OCI-M2 (cell line): Measurements from ENCODE around the gene DBNDD1.
"Not testable (repeated sequence)": the region's sequence is repeated elsewhere in the genome, so short reads cannot be mapped to it uniquely, and the experiment has no call there.

Source experiments
- DNase-seq: peaks from one replicate; lab custom pipeline; 2025; ENCODE audit not compliant: unreplicated experiment; lab: John Stamatoyannopoulos, UW

The DBNDD1 gene

GRCh38 chr16:90018652-90019542 lies at the start of gene DBNDD1:
Gene DBNDD1, minus strand, starts transcription at chr16:90019456. Its CDS starts 115 bp downstream, at chr16:90019341.
- no peak for DNase-seq

- no peak for DNase-seq
Observed at GRCh38 chr16:90061437-90061836, 42.2 kb upstream of the DBNDD1 start.

DNA sequence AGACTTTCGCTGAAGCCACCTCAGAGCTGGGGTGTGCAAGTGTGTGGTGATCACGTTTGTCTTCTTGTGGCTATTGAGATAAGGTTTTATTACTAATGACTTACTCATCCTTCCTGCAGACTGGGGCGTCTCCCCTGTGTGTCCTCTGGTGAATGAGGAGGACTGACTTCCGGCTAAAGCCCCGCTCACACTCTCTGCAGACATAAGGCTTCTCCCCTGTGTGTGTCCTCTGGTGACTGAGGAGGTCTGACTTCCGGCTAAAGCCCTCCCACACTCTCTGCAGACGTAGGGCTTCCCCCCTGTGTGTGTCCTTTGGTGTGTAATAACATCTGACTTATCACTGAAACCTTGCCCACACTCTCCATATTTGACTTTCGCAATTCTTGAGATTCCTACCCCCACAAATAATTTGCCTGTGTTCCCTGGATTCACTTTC lies 38.5 kb upstream of the DBNDD1 start:
- DNase-seq, result no peak

DNA sequence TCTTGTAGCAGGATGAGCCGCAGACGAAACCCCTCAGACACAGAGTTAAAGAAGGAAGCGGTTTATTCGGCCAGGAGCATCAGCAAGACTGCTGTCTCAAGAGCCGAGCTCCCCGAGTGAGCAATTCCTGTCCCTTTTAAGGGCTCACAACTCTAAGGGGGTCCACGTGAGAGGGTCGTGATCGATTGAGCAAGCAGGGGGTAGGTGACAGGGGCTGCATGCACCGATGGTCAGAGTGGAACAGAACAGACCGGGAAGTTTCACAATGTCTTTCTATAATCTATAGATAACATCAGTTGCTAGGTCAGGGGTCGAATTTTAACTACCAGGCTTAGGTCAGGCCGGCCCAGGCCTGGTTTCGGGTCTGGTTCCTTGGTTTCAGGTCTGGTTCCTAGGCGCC lies 37.3 kb upstream of the DBNDD1 start:
- DNase-seq, result not testable (repeated sequence)

GRCh38 chr16:90055371-90055770 lies 36.1 kb upstream of the DBNDD1 start:
- no peak for DNase-seq

DNA sequence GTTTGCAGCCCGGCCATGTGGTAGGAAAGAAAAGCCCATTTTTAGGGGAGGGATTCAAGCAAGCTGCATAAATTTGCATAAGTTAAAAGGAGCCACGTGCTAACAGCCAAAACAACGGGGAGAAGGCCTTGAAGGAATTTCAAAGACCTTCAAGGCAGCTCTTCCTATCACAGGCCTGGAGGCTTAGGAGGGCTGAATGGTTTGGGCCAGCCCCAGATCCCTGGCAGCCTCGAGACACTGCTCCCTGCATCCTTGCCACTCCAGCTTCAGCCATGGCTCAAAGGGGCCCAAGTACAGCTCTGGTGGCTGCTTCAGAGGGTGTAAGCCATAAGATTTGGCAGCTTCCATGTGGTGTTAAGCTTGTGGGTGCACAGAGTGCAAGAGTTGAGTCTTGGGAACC lies 35.3 kb upstream of the DBNDD1 start:
- no peak for DNase-seq

DNA sequence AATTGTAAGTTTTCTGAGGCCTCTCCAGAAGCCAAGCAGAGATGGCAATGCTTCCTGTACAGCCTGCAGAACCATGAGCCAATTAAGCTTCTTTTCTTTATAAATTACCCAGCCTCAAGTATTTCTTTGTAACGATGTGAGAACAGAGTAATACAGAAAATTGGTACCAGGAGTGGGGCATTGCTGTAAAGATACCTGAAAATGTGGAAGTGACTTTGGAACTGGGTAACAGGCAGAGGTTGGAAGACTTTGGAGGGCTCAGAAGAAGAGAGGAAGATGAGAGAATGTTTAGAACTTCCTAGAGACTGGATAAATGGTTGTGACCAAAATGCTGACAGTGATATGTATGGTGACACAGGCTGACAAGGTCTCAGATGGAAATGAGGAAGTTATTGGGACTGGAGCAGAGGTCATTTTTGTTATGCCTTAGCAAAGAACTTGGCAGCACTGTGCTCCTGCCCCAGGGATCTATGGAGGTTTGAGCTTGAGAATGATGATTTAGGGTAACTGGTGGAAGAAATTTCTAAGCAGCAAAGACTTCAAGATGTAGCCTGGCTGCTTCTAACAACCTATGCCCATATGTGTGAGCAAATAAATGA lies 34.7 kb upstream of the DBNDD1 start:
- DNase-seq, result no peak

- DNase-seq, result no peak
Observed at GRCh38 chr16:90050969-90051368, 31.7 kb upstream of the DBNDD1 start.

- no peak for DNase-seq
Observed at GRCh38 chr16:90048737-90049330, 29.6 kb upstream of the DBNDD1 start.

DNA sequence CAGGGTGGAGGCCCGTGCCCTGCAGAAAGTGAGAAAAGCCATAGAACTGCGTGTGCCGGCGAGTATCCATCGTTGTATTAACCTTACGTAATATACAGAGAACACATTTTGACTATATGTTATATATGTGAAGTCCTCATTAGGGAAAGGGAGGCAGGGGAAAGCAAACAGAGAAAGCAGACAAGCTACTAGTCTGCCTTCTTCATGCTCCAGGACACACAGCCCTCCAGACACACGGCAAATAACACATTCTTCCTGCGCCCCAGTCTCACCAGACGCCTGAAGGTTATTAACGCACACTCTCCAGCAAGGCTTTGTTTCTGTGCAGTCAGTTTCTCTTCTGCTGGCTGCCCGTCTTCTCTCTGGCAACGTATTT lies 29.1 kb upstream of the DBNDD1 start:
- no peak for DNase-seq

GRCh38 chr16:90047714-90048346 lies 28.6 kb upstream of the DBNDD1 start:
- no peak for DNase-seq

DNA sequence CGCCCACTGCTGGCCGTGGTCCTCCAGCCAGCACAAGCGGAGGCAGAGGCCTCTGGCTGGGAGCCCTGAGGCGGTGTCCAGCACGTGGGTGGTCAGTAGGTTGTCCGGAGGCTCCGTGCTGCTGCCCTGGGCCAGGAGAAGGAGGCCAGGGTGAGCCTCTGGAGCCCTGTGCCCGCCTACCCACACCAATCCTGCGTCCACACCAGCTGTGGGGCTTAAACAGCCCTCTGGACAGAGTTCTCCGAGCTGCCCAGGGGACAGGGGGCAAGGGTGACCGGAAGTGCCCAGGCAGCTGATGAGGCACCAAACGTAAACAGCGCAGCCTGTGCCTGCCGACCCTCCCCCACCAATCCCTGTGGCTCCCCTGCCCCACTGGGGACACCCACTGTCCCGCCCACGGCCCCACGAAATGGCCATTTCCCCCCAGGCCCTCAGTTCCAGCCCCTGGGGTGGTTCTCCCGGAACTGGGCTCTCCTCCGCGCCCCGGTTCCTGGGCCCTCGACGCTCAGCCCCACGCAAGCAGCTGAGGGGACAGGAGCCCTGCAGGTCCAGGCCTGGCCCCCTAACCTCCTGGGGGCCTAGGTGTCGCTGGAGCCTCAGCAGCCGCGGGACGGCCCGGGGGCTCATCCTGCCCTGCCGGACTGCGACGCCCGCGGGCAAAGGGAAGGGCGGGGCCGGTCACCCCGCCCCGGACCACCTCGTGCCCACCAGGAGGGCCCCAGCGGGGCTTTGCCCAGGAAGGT lies 27.9 kb upstream of the DBNDD1 start:
- no peak for DNase-seq

GRCh38 chr16:90046122-90046970 lies 27.1 kb upstream of the DBNDD1 start:
- DNase-seq, result no peak

GRCh38 chr16:90044111-90044551 lies 24.9 kb upstream of the DBNDD1 start:
- no peak for DNase-seq

DNA sequence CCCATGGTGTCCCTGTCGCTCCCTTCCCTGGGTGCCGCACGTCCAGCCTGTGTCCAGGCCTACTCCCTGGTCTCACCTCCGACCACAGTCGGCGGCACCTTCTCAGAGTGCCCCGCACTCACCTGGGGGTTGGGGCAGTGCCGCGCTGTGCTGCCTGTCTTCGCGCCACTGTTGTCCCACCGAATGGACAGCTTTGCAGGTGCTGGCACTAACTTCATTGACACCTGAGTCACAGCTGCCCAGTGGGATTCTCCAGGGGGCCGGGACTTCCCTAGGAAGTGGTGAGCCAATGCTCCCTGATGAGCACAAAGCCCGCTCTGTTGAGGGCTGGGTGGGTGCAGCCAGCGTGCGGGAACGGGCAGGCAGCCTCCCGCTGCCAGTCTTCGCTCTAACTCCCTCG lies 24.3 kb upstream of the DBNDD1 start:
- DNase-seq, result no peak

DNA sequence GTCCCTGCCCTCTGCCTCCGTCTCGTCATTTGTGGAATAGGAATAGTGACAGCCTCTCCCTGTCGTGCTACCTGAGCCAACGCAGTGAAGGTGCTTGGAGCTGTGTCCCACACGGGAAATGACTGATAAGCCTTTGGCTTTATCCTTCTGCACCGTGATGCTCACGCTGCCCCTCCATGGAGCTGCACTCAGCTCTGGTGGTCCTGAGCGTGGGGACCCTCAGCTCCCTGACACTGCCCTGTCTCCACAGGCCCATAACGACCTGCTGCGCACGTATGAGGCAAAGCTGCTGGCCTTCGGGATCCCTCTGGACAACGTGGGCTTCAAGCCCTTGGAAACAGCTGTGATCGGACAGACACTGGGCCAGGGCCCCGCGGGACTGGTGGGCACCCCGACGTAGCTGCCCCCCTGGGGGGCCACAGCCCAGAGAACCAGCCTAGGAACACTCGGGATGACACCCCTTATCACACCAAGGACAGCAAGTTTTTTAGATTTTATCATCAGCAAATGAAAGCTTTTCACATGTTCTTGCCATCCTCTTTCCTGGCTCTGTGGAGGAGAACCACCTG lies 23.8 kb upstream of the DBNDD1 start:
- DNase-seq, result no peak

GRCh38 chr16:90041896-90042473 lies 22.7 kb upstream of the DBNDD1 start:
- DNase-seq, result no peak

GRCh38 chr16:90040152-90041023 lies 21.1 kb upstream of the DBNDD1 start:
- DNase-seq, result no peak
